Activated T-helper 1 cell treated with anti-CD3 and anti-CD28 coated beads, Interleukin-12 subunit alpha, Interleukin-12 subunit beta, Interleukin-2, Interleukin-4 antibody, amounts not matched to agents 30 ng/mL and 10 ng/mL and 1 ng/mL, durations not matched to agents 14 hours and 24 hours and 36 hours (primary cell): Measurements from ENCODE around the gene SMAD3. TPM values are rescaled to one million over a fixed set of nuclear protein-coding genes. Genes with fewer than 3 reads are reported as not detected.
A peak's percentile ranks its signal among the peaks of the same experiment; 100 is the strongest.

Experiments
- DNase-seq: peaks from one replicate; pipeline ENCODE4 v3.0.0; 2021; ENCODE audit warnings: low spot score
- H3K27ac Mint-ChIP-seq: one replicate; pipeline ENCODE4 v1.8.0; 2021; ENCODE audit warnings: mild to moderate bottlenecking, mixed read lengths
- H3K27me3 Mint-ChIP-seq: one replicate; pipeline ENCODE4 v1.8.0; 2022; ENCODE audit warnings: mild to moderate bottlenecking, moderate library complexity, mixed read lengths; ENCODE audit not compliant: insufficient read depth
- H3K36me3 Mint-ChIP-seq: one replicate; pipeline ENCODE4 v1.8.0; 2021; ENCODE audit warnings: low read depth, mixed read lengths
- H3K4me1 Mint-ChIP-seq: one replicate; pipeline ENCODE4 v1.8.0; 2021; ENCODE audit warnings: low read depth, mixed read lengths
- H3K4me3 Mint-ChIP-seq: one replicate; pipeline ENCODE4 v1.8.0; 2021; ENCODE audit warnings: mild to moderate bottlenecking, moderate library complexity, mixed read lengths
- H3K9me3 Mint-ChIP-seq: one replicate; pipeline ENCODE4 v1.8.0; 2021; ENCODE audit warnings: mixed read lengths
- intact Hi-C: fragments of 100-400 bp; cut with micrococcal nuclease; formaldehyde crosslinking; loops from one replicate; pipeline ENCODE4 v1.15.1; 2024
- total RNA-seq: library from RNA; stranded (reverse); gene quantifications from 2 replicates; pipeline ENCODE4 v1.2.3, GENCODE V29; 2022

The SMAD3 gene
- total RNA-seq, 1 donor from 2014 or later, result 80.4 TPM

GRCh38 chr15:67092752-67093503 lies 27.5 kb downstream of the SMAD3 start:
- intact Hi-C loops, result no loop called here
- Mint-ChIP-seq H3K27me3 (no peaks in the 10 kb centered on the region), H3K4me1 (peaks cover 100% of the 10 kb centered on the region), H3K27ac (peak overlapping the region; percentile 87), H3K4me3 (peak overlapping the region; percentile 27), H3K9me3 (no peaks in the 10 kb centered on the region), H3K36me3 (peaks cover 61% of the 10 kb centered on the region)
- DNase-seq, result no peak

GRCh38 chr15:67093504-67093862 lies 28.1 kb downstream of the SMAD3 start:
- intact Hi-C loops, result no loop called here
- Mint-ChIP-seq H3K36me3 (peaks cover 61% of the 10 kb centered on the region), H3K27me3 (no peaks in the 10 kb centered on the region), H3K27ac (peak overlapping the region; percentile 87), H3K9me3 (no peaks in the 10 kb centered on the region), H3K4me1 (peaks cover 100% of the 10 kb centered on the region), H3K4me3 (peak overlapping the region; percentile 12)
- no peak for DNase-seq

GRCh38 chr15:67094001-67094826 lies 28.8 kb downstream of the SMAD3 start:
- Mint-ChIP-seq H3K4me1 (peaks cover 100% of the 10 kb centered on the region), H3K27me3 (no peaks in the 10 kb centered on the region), H3K4me3 (peak overlapping the region; percentile 12), H3K9me3 (no peaks in the 10 kb centered on the region), H3K36me3 (peaks cover 66% of the 10 kb centered on the region), H3K27ac (peak overlapping the region; percentile 92)
- intact Hi-C loops, result no loop called here
- DNase-seq, result no peak

DNA sequence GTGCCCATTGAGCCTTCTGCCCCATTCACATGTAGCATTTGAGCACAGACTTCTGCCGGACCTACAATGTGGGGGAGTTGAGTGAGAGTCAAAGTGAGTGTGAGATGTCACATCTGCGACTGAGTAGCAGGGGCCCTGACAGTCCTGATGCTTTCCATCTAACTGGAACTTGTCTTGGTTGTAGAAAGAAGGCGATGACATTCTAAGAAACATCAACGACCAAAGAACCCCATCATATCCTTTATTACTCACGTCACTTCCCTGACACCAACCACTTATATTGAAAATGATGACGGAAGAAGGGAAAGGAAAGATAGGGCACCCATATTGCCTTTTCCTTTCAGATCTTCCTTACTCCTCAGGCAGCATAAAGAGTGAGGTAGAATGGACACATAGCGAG lies 30.5 kb downstream of the SMAD3 start:
- no peak for DNase-seq
- intact Hi-C loops, result no loop called here
- peak overlapping the region; percentile 92 for H3K27ac Mint-ChIP-seq
- peaks cover 67% of the 10 kb centered on the region for H3K36me3 Mint-ChIP-seq
- peaks cover 88% of the 10 kb centered on the region for H3K4me1 Mint-ChIP-seq
- no peaks in the 10 kb centered on the region for H3K9me3 Mint-ChIP-seq
- H3K27me3 Mint-ChIP-seq, result no peaks in the 10 kb centered on the region
- H3K4me3 Mint-ChIP-seq, result peak overlapping the region; percentile 41

DNA sequence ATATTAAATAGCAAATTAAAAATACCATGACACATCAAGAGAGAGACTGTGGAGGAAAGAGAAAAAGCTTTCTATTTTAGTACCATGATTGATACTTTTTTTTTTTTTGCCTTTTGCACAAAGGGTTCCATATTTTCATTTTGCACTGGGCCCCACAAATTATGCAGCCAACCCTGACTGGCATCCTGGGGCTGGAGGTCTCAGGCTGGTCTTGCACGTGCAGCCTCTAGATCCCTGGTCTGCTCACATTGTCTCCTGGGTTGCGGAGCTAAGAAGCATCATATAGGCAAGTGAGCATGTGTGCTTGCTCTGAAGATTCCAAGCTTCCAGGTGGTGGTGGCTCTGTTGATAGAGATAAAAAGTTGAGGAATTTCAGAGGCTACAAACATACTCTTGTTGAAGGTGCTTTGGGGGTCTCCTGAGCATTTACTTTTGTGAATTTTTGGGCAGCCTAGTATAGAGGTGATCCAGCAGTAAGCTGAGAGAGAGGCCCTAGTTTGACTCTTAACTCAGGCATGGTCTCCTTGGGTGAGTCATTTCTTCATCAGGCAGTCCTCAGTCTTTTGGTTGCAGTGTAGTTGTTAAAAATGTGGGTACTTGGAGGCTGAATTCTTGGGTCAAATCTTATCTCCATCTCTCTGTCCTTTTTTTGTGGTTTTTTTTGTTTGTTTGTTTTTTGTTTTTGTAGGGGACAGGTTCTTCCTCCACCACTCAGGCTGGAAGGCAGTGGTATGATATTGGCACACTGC lies 31.3 kb downstream of the SMAD3 start:
- DNase-seq, result no peak
- Mint-ChIP-seq H3K4me1 (peaks cover 79% of the 10 kb centered on the region), H3K27ac (peak overlapping the region; percentile 95), H3K27me3 (no peaks in the 10 kb centered on the region), H3K9me3 (no peaks in the 10 kb centered on the region), H3K4me3 (peak overlapping the region; percentile 83), H3K36me3 (peaks cover 63% of the 10 kb centered on the region)
- intact Hi-C loops, result no loop called here

DNA sequence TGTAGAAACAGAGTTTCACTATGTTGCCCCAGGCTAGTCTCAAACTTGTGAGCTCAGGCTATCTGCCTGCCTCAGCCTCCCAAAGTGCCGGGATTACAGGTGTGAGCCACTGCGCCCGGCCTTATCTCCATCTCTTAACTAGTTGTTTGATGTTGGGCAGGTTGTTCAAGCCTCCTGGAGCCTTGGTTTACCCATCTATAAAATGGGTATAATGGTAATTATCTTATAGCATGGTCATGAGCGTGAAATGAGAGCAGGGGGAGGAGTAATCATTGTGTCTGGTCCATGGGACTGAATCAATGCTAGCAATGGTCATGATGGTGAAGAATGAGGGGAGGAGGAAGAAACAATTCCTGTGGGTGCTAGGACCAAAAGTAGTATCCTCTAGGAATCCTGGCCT lies 32.0 kb downstream of the SMAD3 start:
- peak overlapping the region; percentile 83 for H3K4me3 Mint-ChIP-seq
- peaks cover 62% of the 10 kb centered on the region for H3K36me3 Mint-ChIP-seq
- H3K27ac Mint-ChIP-seq, result peak overlapping the region; percentile 95

DNA sequence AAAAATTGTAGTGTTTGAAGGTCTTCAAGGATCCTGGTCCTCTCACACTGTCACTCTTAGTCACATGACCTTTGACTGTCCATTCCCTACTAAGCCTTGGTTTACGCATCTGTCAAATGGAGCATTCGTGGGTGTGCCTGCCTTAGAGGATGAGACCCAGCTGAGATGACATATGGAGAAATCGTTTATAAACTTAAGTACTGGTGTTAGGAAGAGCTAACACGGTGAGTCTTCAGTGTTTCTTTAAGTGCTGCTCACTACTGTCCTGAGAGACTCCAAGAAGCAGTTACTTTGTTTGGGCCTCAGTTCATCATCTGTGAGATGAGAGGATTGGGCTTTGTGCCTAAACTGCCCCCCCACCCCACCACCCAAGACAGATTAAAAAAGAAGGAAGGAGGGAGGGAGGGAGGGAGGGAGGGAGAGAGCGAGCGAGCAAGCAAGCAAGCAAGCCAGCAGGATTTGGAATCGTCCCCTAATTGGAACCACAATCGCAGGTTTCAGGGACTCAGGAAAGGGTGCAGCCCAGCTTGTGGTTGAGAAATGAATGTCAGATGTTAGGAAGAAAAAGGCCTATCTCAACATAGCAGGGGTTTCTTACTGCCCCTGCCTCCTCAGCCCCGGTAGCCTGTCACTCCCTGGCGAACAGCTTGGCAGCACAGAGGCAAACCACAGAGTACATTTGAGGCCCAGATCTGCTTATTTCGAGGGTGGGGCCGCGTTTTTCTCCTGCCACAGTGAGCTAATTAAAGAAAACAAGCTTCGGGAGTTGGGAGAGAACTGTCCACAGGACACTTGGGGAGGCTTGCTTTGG lies 32.7 kb downstream of the SMAD3 start:
- Mint-ChIP-seq H3K4me3 (peak overlapping the region; percentile 83), H3K9me3 (no peaks in the 10 kb centered on the region), H3K27me3 (no peaks in the 10 kb centered on the region), H3K36me3 (peaks cover 59% of the 10 kb centered on the region), H3K27ac (peak overlapping the region; percentile 95), H3K4me1 (peaks cover 65% of the 10 kb centered on the region)
- peak; percentile 44 for DNase-seq
- intact Hi-C loops, result no loop called here

More for the DNA sequence above, 32.0 kb downstream of the SMAD3 start:
- intact Hi-C loops, result no loop called here
- no peaks in the 10 kb centered on the region for H3K27me3 Mint-ChIP-seq
- peaks cover 72% of the 10 kb centered on the region for H3K4me1 Mint-ChIP-seq
- H3K9me3 Mint-ChIP-seq, result no peaks in the 10 kb centered on the region
- DNase-seq, result no peak

GRCh38 chr15:67098768-67099282 lies 33.4 kb downstream of the SMAD3 start:
- peaks cover 55% of the 10 kb centered on the region for H3K36me3 Mint-ChIP-seq
- H3K4me3 Mint-ChIP-seq, result peak overlapping the region; percentile 83
- peaks cover 58% of the 10 kb centered on the region for H3K4me1 Mint-ChIP-seq
- DNase-seq, result no peak
- H3K27ac Mint-ChIP-seq, result peak overlapping the region; percentile 95
- intact Hi-C loops, result no loop called here
- no peaks in the 10 kb centered on the region for H3K9me3 Mint-ChIP-seq
- no peaks in the 10 kb centered on the region for H3K27me3 Mint-ChIP-seq

DNA sequence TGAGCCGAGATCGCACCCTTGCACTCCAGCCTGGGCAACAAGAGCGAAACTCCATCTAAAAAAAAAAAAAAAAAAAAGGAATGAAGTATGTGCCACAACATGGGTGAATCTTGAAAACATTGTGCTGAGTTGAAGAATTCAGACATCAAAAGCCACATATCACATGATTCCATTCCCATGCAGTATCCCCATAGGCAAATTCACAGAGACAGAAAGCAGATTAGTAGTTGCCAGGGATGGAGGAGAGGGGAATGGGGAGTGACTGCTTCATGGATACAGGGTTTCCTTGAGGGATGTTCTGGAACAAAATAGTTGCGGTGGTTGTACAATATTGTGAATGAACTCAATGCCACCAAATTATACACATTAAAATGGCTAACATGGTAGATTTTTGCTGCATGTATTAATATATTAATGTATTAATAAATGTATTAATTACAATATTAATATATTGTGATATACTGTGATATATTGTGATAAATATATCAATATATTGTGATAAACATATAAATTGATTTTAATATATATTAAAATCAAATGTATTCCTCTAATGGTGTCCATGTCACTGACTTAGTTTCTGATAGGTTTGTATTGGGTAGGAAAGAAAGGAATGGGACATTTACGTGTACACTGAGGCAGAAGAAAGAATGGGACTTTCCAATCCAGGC lies 34.9 kb downstream of the SMAD3 start:
- intact Hi-C loops, result no loop called here
- Mint-ChIP-seq H3K27me3 (no peaks in the 10 kb centered on the region), H3K4me3 (peak overlapping the region; percentile 83), H3K4me1 (peaks cover 51% of the 10 kb centered on the region), H3K36me3 (peaks cover 57% of the 10 kb centered on the region), H3K9me3 (no peaks in the 10 kb centered on the region), H3K27ac (peak overlapping the region; percentile 85)
- no peak for DNase-seq

GRCh38 chr15:67100801-67101581 lies 35.6 kb downstream of the SMAD3 start:
- intact Hi-C loops, result loop anchor here (1.0 kb wide), 6 partner anchors 10 to 140 kb away; no protein-coding TSS in a partner anchor
- Mint-ChIP-seq H3K27me3 (no peaks in the 10 kb centered on the region), H3K27ac (no peak overlapping the region), H3K4me3 (no peak overlapping the region), H3K9me3 (no peaks in the 10 kb centered on the region), H3K36me3 (peaks cover 55% of the 10 kb centered on the region), H3K4me1 (peaks cover 51% of the 10 kb centered on the region)
- DNase-seq, result peak; percentile 50
